GM21360 (cell line): Measurements from ENCODE around the gene TSC2.

Experiments used
- ATAC-seq: cut with Tn5 transposase; IDR thresholded peaks from one replicate; pipeline ENCODE4 v1.9.1; 2021; ENCODE audit warnings: mild to moderate bottlenecking, moderate library complexity; ENCODE audit not compliant: unreplicated experiment

The TSC2 gene

DNA sequence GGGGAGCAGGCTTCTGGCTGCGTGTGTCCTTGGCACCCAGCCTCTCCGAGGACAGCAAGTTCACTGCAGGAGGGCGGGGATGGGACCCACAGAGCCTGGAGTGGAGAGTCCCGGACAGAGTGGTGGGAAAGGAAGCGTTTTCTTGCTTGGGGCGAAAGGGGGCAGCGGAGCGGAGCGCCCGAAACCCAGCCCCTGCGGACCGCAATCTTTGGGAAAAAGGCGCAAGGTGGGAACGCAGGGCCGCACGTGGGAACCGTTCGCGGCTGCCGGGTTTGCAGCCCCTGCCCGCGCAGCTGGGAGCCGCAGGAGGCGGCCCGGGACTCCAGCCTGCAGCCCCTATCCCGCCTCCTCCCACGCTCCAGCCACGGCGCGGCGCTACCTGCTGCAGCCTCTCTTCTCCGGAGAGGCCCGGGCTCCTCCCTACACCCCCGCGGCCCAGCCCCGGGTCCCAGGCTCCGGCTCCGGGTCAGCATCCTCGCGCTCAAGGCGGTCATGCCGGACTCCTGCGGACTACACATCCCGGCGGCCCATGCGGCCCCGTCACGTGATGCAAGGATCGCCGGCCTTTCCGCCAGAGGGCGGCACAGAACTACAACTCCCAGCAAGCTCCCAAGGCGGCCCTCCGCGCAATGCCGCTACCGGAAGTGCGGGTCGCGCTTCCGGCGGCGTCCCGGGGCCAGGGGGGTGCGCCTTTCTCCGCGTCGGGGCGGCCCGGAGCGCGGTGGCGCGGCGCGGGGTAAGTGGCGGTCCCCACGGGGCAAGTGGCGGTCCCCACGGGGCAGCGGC, at the start of gene TSC2, which contains the start of gene NTHL1:
Gene TSC2 (plus strand): TSS at position 656 of the 786 bp plus-strand sequence. CDS start 631 bp downstream, outside the sequence.
Gene NTHL1 (minus strand): TSS at position 505 of the 786 bp plus-strand sequence. CDS start 11 bp downstream, at position 494.
- ATAC-seq: peak; percentile 81

DNA sequence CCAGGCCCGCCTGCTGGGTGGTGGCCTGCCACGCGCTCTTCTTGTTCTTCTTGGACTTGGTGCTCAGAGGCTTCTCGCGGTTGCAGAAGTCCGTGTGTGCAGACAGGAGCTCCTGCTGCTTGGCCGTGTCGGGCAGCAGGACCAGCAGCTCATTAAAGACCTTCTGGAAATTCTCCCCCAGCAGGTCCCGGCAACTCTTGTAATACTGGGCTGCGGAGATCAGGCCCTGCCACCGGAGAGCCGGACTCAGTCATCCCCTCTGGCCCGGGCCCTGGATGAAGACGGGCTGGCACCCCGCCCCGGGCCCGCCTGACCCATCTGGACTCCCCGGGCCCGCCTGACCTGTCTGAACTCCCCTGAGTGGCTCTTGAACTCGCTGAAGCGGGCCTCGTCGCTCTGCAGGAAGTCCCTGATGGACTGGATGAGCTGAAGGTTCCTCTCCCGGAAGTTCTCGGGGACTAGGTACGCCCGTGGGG, 49.4 kb upstream of the TSC2 start:
- ATAC-seq: no peak

DNA sequence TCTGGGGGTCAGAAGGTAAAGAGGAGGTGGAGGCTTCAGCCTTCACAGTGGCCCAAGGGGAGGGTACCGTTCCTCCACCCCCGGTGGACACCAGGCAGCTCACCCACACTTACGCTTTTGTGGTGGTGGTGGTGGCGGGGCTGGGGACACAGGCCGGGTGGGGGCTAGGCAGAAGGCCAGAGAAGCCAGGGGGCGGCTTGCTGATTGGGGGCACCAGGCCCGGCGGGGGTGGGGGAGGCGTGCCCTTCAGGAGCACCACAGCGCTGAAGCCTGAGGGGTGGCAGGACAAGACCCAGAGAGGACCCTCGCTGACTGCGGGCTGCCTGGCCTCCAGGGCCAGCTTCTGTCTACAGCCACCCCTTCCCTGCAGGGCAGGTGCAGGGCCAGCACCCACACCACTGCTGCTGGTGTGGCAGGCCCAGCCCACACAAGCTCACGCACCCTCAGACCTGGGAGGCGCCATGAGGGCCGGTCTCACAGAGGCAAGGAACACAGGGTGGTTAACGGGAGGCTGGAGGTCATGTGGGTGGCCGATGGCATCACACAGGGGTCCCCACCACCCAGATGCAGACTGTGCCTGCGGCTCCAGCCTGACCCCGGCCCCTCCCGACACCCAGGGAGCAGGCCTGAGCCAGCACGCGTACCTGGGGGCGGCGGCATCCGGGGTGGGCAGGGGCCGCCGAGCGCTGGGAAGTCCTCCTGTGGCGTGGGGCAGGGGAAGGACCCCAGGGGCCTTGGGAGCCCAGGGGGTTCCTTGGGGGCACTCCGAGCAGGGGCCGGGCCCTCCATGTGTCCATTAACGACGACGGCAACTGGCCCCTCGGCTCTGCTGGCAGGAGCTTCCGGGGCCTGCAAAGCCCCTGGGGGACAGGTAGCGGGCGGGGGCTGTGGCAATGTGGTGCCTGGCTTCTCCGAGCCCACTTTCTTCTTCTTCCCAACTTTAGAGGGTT, 48.7 kb upstream of the TSC2 start:
- ATAC-seq: no peak

DNA sequence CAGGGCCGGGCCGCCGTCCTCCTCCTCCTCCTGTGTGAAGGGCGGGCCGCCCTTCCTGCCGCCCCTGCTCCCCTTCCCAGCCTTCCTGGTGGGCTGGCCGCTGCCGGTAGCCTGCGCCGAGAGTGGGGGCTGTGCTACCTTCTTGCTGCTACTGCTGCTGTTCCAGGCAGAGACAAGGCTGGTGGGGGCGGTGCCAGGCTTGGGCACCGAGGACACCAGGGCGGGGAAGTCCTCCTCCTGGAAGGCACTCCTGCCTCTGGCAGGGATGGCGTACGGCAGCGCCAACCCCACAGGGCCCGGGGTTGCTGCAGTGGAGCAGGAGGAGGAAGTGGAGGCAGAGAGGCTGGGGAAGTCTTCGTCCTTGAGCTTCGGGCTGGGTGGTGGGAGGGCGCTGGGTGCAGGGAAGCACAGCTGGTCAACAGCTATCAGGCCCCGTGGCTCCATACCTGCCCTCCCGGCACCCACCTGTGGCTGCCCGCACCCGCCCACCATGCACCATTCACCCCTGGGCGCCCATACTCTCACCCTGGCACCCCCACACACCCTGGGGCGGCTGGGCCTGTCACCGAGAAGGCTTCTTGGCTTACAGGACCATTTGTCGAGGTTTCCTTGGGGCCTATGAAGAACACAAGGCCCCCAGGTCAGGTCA, 47.8 kb upstream of the TSC2 start:
- ATAC-seq: no peak

DNA sequence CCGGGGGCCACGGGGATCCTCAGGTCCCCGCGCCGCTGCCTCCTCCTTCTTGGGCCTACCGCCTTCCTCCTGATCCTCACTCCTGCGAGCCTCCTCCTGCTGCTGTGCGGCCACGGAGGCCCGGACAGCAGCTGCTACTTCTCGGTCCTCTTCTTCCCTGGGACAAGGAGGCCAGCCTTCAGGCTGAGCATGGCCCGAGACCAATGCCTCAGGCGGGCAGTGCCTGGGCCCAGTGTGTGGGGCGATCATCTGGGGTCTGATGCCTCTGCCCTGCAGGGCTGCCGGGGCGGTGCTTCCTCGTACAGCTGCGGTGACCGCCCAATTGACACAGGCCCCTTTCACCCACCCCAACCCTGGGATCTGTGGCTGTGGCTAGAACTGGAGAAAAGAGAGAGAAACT, 46.8 kb upstream of the TSC2 start:
- no peak for ATAC-seq

GRCh38 chr16:2001456-2002355, 46.1 kb upstream of the TSC2 start:
- ATAC-seq: no peak

- no peak for ATAC-seq
Measured at GRCh38 chr16:2002406-2003230, 45.2 kb upstream of the TSC2 start.

- ATAC-seq: no peak
Measured at GRCh38 chr16:2003231-2003826, 44.5 kb upstream of the TSC2 start.

DNA sequence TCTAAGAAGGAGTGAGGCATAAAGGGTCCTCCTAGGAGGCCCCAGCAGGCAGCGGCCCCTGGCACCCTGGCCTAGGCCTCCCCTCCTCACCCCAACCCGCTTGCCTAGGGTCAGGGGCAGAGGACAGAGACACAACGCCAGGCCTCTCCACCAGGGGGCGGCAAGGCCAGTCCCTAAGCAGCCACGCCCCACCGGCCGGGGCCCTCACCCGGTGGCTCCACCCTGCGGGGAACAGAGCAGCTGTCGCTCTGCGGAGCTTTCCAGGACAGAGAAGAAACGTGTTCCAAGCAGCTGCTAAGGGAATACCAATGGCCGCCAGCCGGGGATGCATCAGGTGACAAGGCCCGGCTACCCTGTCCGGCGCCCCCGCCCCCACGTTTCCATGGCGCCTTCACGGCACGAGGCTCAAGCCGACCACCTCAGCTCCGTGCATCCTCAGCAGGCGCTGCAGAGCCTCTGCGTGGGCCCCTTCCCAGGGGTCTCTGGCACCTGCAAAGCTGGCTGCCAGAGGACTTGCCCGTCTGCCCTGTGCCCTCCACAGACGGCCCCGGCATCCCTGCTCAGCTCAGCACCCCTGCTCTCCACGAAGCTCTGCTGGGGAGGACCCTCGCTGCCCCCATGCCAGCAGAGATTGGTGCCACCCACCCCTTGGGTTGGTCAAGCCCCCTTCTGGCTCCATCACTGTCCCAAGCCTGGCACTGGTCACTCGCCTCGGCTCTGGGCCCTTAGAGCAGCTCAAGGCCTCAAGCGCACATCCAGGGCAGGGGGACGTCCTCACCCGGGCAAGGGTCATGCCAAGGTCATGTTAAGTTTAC, 43.8 kb upstream of the TSC2 start:
- peak; percentile 60 for ATAC-seq

GRCh38 chr16:2004795-2005517, 42.8 kb upstream of the TSC2 start:
- ATAC-seq: no peak

- no peak for ATAC-seq
Measured at GRCh38 chr16:2005646-2006045, 42.1 kb upstream of the TSC2 start.

DNA sequence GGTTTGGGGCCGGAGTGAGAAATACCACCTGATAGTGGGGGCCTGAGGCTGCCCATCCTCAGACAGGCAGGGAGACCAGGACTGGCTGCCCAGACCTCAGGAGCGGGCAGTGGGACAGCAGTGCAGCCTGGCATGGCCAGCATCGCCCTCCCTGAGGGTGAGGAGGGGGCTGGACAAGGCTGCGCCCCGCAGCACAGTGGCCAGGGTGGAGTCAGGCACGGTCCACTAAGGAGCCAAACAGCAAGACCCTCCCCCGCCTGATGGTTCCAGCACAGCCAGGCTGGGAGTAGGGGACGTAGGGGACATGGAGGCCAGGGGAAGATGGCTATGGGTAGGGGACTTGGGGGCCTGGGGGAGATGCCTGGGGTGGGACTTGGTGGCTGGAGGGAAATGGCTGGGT, 41.5 kb upstream of the TSC2 start:
- ATAC-seq: no peak

DNA sequence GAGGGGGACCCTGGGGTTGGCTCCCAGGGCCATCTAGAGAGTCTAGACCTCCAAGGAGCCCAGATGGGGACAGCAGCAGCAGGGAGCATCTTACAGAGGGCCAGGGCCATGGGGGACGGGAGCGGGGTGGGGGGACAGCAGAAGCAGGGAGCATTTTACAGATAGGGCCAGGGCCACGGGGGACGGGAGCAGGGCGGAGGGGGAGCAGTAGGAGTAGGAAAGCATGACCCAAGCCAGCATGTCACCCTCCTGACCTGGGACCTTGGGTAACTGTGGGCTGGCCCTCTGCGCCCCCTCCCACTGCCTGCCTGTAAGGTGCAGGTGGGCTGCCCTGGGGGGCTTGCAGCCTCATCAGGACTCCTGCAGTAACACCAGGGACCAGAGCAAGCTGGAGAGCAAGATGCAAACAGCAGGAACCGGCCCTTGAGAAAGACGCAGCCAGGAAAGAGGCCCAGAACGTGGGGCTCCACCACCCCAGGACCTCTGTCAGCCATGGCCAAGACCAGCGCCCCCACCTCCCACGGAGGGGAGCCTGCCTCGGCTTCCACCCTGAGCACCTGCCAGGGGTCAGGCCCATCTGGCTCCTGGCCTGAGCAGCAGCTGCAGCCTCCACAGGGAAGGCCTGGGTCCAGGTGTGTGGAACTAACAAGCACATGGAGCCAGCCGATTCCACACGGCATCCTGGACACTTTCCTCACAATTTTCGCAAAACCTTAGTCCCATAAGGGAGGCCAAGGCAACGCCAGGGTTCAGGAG, 40.5 kb upstream of the TSC2 start:
- no peak for ATAC-seq

- no peak for ATAC-seq
Measured at GRCh38 chr16:2008009-2008526, 39.7 kb upstream of the TSC2 start.

- no peak for ATAC-seq
Measured at GRCh38 chr16:2008631-2009163, 39.1 kb upstream of the TSC2 start.

GRCh38 chr16:2009164-2009711, 38.5 kb upstream of the TSC2 start:
- ATAC-seq: peak; percentile 29
